ENCODE measurements around the gene ZNF14.

DNA sequence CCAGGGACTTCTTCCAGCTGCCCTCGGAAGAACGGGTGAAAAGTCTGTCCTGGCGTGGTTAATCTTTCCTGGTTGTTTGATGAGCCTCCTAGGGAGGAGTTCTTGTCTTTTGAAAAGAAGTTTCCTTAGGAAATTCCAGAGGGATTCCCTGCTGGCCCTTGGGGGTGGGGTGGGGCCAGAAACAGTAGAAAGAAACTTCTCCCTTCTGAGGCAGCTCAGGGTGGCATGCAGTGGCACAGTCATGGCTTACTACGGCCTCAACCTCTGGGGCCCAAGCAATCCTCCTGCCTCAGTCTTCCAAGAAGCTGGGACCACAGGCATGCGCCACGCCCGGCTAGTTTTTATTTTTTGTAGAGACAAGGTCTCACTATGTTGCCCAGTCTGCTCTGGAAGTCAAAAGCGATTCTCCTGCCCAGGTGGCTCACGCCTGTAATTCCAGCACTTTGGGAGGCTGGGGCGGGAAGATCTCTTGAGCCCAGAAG, 62.8 kb downstream of the ZNF14 start:
- TF ChIP-seq CTCF (IDR thresholded peaks at IDR 0.05) = no peak
- no peak for TF ChIP-seq POLR2A (IDR thresholded peaks at IDR 0.05)
- TF ChIP-seq POLR2AphosphoS5 (IDR thresholded peaks at IDR 0.05) = no peak

Measured in breast epithelium (tissue), 3 donors.